ENCODE results near the gene TASP1.

DNA sequence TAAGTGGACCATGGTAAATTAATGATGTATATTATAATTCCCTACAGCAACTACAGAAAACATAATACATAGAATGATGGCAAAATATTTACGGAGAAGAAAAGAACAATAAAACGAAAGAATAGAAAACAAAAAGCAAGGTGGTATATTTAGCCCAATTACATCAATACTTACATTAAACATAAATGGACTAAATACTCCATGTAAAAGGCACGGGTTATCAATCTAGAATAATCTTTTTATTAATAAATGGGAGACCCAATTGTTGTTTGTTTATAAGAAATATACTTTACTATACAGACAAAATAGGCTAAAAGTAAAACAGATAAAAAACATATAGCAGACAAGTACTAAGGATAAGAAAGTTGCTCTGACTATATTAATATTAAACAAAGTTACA, 137.2 kb downstream of the TASP1 start:
- TF ChIP-seq, protein P1, sequence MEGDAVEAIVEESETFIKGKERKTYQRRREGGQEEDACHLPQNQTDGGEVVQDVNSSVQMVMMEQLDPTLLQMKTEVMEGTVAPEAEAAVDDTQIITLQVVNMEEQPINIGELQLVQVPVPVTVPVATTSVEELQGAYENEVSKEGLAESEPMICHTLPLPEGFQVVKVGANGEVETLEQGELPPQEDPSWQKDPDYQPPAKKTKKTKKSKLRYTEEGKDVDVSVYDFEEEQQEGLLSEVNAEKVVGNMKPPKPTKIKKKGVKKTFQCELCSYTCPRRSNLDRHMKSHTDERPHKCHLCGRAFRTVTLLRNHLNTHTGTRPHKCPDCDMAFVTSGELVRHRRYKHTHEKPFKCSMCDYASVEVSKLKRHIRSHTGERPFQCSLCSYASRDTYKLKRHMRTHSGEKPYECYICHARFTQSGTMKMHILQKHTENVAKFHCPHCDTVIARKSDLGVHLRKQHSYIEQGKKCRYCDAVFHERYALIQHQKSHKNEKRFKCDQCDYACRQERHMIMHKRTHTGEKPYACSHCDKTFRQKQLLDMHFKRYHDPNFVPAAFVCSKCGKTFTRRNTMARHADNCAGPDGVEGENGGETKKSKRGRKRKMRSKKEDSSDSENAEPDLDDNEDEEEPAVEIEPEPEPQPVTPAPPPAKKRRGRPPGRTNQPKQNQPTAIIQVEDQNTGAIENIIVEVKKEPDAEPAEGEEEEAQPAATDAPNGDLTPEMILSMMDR (IDR thresholded peaks at IDR 0.05) = no peak
- no peak for TF ChIP-seq ZFX (IDR thresholded peaks at IDR 0.05; ENCODE audit: borderline replicate concordance)
